ENCODE measurements around the gene AIPL1. TPM values are rescaled to one million over a fixed set of nuclear protein-coding genes. Genes with fewer than 3 reads are reported as not detected.

Gene AIPL1
- total RNA-seq, 4 donors from 2014 or later: not detected

GRCh38 chr17:6476076-6476809, 41.3 kb upstream of the AIPL1 start:
- Histone ChIP-seq H3K4me3 (no peak overlapping the region), H3K36me3 (no peaks in the 10 kb centered on the region), H3K4me1 (peaks cover 4 to 6% of the 10 kb centered on the region in 2 donors), H3K27me3 (no peaks in the 10 kb centered on the region), H3K9me3 (no peaks in the 10 kb centered on the region), H3K27ac (no peak overlapping the region)
- ATAC-seq: no peak
- no peak for TF ChIP-seq CTCF (IDR thresholded peaks at IDR 0.05 in 4 of 5, conservative IDR thresholded peaks at IDR 0.05 in 1 of 5)
- TF ChIP-seq POLR2A (IDR thresholded peaks at IDR 0.05): no peak
- in situ Hi-C loops (cut with MboI; ENCODE audit: low sequenced_read_pairs in 4 of 4) (no loop called here), intact Hi-C loops (cut with DNase I; ENCODE audit: low total_unique reads) (loop anchor here (10.0 kb wide), 1 partner anchor 79 kb away; the partner anchor contains the start of gene PITPNM3)
- no peak for DNase-seq

- in situ Hi-C loops (cut with MboI; ENCODE audit: low sequenced_read_pairs in 4 of 4) (no loop called here), intact Hi-C loops (cut with DNase I; ENCODE audit: low total_unique reads) (loop anchor here (10.0 kb wide), 1 partner anchor 79 kb away; the partner anchor contains the start of gene PITPNM3)
- no peak overlapping the region for H3K27ac ChIP-seq
- peaks cover 4 to 6% of the 10 kb centered on the region in 2 donors for H3K4me1 ChIP-seq
- H3K4me3 ChIP-seq: no peak overlapping the region
- no peak for TF ChIP-seq CTCF (IDR thresholded peaks at IDR 0.05 in 4 of 5, conservative IDR thresholded peaks at IDR 0.05 in 1 of 5)
- no peak for TF ChIP-seq POLR2A (IDR thresholded peaks at IDR 0.05)
- DNase-seq: no peak
- H3K36me3 ChIP-seq: no peaks in the 10 kb centered on the region
- ATAC-seq: no peak
- H3K27me3 ChIP-seq: no peaks in the 10 kb centered on the region
- no peaks in the 10 kb centered on the region for H3K9me3 ChIP-seq
Measured at GRCh38 chr17:6475411-6475810, 40.5 kb upstream of the AIPL1 start.

- no peak overlapping the region for H3K27ac ChIP-seq
- H3K4me3 ChIP-seq: no peak overlapping the region
- no peaks in the 10 kb centered on the region for H3K36me3 ChIP-seq
- DNase-seq (no peak), ATAC-seq (no peak)
- H3K27me3 ChIP-seq: no peaks in the 10 kb centered on the region
- H3K4me1 ChIP-seq: peaks cover 4 to 6% of the 10 kb centered on the region in 2 donors
- intact Hi-C loops (cut with DNase I; ENCODE audit: low total_unique reads): loop anchor here (10.0 kb wide), 1 partner anchor 80 kb away; the partner anchor contains the start of gene PITPNM3
- TF ChIP-seq POLR2A (IDR thresholded peaks at IDR 0.05) (no peak), CTCF (IDR thresholded peaks at IDR 0.05 in 4 of 5, conservative IDR thresholded peaks at IDR 0.05 in 1 of 5) (no peak)
- in situ Hi-C loops (cut with MboI; ENCODE audit: low sequenced_read_pairs in 4 of 4): loop anchor here in 1 of 4 donors (25.0 kb wide), 1 partner anchor 112 kb away; no protein-coding TSS in a partner anchor
- H3K9me3 ChIP-seq: no peaks in the 10 kb centered on the region
Measured at GRCh38 chr17:6474906-6475305, 40.0 kb upstream of the AIPL1 start.

GRCh38 chr17:6474376-6474775, 39.5 kb upstream of the AIPL1 start:
- ATAC-seq: no peak
- peaks cover 4 to 6% of the 10 kb centered on the region in 2 donors for H3K4me1 ChIP-seq
- intact Hi-C loops (cut with DNase I; ENCODE audit: low total_unique reads): loop anchor here (10.0 kb wide), 1 partner anchor 80 kb away; the partner anchor contains the start of gene PITPNM3
- no peak for DNase-seq
- TF ChIP-seq CTCF (IDR thresholded peaks at IDR 0.05 in 4 of 5, conservative IDR thresholded peaks at IDR 0.05 in 1 of 5): no peak
- no peak for TF ChIP-seq POLR2A (IDR thresholded peaks at IDR 0.05)
- no peak overlapping the region for H3K27ac ChIP-seq
- no peaks in the 10 kb centered on the region for H3K27me3 ChIP-seq
- no peak overlapping the region for H3K4me3 ChIP-seq
- in situ Hi-C loops (cut with MboI; ENCODE audit: low sequenced_read_pairs in 4 of 4): loop anchor here in 1 of 4 donors (25.0 kb wide), 1 partner anchor 113 kb away; no protein-coding TSS in a partner anchor
- H3K36me3 ChIP-seq: no peaks in the 10 kb centered on the region
- H3K9me3 ChIP-seq: no peaks in the 10 kb centered on the region
